OCI-LY3 (cell line): ENCODE results near the gene OR6K6.

Experiments used
- CTCF ChIP-seq: fragments of 200-600, 300-600 bp; sonication (generic); IDR thresholded peaks from 2 replicates; pipeline ENCODE4 v1.5.1; 2014; ENCODE audit warnings: antibody characterized with exemption, low read length, low read depth
- EZH2phosphoT487 ChIP-seq: fragments of 200-600 bp; shearing (Covaris generic); IDR thresholded peaks from 2 replicates; pipeline ENCODE4 v1.6.1; 2018; ENCODE audit warnings: antibody characterized with exemption, mixed run types, low read depth

- no peak for TF ChIP-seq CTCF
- TF ChIP-seq EZH2phosphoT487, result no peak
These were observed 17.7 kb downstream of the OR6K6 start, which contains the start of gene OR6N1 for GRCh38 chr1:158771950-158772866.
